Heart left ventricle (tissue), 13 donors: Measurements from ENCODE around the gene CUBN.

ENCODE experiments used
- CTCF ChIP-seq, 12 donors: fragments of 200-600 bp; sonication (generic) in 4 of 12; IDR thresholded peaks; one replicate each; pipeline versions ENCODE4 v1.5.0 to v1.8.0; 2018 to 2022; ENCODE audit warnings: antibody characterized with exemption in 12 of 12, mild to moderate bottlenecking in 5 of 12
- POLR2A ChIP-seq, 2 donors: fragments of 450-650 bp; IDR thresholded peaks; one replicate each; pipeline ENCODE4 v1.6.1; 2017; ENCODE audit warnings: antibody characterized with exemption in 2 of 2, mild to moderate bottlenecking in 2 of 2, moderate library complexity in 2 of 2
- donor health status: ischemic (EF 13 %, LVEDD 7.1; RV severe dilation, severe dysfunction).
- donor health status: DM: no; HTN: yes; CAD: no.
- donor health status: DM: no; HTN: no; CAD: no.
- donor health status: ischemic (EF 25% LVEDD 6.9; RV normal size, moderate dysfunction).
- donor health status: ischemic (EF 25% LVEDD 5.7; RV mildly dilated, moderate dysfunction).
- donor health status: ischemic (EF 35%, LVEDD 5.7; RV mildly dilated, moderate dysfunction).
- donor health status: nonischemic (EF 11% LVEDD 7.7; RV severe dilation, severe dysfunction).
- donor health status: DM: yes; HTN: yes; CAD: no.
- donor health status: PGD.
- donor health status: ischemic (EF 29% LVEDD 5.4; RV normal size, mild dysfunction).
- donor health status: nonischemic (EF 23%, LVEDD 6.1; RV moderate dilation, normal function).

- no peak for TF ChIP-seq CTCF (IDR thresholded peaks at IDR 0.05)
- no peak for TF ChIP-seq POLR2A (IDR thresholded peaks at IDR 0.05)
Observed at GRCh38 chr10:16795410-16796073, 334.1 kb downstream of the CUBN start.
